ENCODE measurements around the gene PTPRH.

PTPRH gene

DNA sequence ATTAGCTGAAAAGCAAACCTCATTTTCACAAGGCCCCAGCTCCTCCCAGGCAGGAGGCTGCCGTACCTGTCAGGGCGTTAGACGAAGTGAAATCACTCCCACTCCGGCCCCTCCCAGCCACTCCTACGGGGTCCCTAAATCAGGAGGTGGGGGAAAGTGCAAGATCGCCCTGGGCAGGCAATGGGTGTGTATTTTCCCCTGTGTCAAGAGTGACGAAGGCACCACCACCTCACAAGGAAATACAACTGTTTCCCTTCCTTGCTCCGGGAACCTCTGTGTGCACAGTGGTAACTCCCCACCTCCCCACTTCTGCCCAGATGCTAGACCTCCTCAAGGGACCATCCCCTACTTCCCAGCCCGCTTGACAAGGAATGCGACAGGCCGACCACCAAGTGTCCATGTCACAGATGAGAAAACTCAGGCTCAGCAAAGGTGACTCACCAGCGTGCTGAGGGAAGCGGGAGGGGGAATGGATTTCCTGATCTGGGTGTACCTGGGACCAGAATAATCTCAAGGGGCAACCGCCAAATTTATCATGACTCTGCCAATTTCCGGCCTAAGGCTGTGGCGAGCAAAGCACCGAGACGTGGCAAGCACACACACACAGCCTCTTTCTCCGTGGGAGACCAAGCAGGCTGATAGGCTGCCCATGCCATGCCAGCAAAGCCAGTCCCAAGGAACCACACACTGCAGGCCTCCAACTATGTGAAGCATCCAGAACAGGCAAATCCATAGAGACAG is 42.2 kb upstream of the PTPRH start:
- H3K27ac ChIP-seq (ENCODE audit: poor library complexity, severe bottlenecking), result no peak overlapping the region
- TF ChIP-seq, protein P1, sequence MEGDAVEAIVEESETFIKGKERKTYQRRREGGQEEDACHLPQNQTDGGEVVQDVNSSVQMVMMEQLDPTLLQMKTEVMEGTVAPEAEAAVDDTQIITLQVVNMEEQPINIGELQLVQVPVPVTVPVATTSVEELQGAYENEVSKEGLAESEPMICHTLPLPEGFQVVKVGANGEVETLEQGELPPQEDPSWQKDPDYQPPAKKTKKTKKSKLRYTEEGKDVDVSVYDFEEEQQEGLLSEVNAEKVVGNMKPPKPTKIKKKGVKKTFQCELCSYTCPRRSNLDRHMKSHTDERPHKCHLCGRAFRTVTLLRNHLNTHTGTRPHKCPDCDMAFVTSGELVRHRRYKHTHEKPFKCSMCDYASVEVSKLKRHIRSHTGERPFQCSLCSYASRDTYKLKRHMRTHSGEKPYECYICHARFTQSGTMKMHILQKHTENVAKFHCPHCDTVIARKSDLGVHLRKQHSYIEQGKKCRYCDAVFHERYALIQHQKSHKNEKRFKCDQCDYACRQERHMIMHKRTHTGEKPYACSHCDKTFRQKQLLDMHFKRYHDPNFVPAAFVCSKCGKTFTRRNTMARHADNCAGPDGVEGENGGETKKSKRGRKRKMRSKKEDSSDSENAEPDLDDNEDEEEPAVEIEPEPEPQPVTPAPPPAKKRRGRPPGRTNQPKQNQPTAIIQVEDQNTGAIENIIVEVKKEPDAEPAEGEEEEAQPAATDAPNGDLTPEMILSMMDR (IDR thresholded peaks at IDR 0.05; ENCODE audit: poor library complexity, severe bottlenecking), result no peak
- no peaks in the 10 kb centered on the region for H3K27me3 ChIP-seq (ENCODE audit: insufficient read depth, poor library complexity, severe bottlenecking)
- no peak for ATAC-seq (ENCODE audit: low read depth)
- no peak overlapping the region for H3K4me3 ChIP-seq (ENCODE audit: severe bottlenecking)
- no peak for DNase-seq (ENCODE audit: low spot score)
- H3K36me3 ChIP-seq (ENCODE audit: low read depth), result peaks cover 20% of the 10 kb centered on the region
- H3K9me3 ChIP-seq (ENCODE audit: severe bottlenecking), result no peaks in the 10 kb centered on the region
- peaks cover 22% of the 10 kb centered on the region for H3K4me1 ChIP-seq (ENCODE audit: insufficient read depth, poor library complexity, severe bottlenecking)

DNA sequence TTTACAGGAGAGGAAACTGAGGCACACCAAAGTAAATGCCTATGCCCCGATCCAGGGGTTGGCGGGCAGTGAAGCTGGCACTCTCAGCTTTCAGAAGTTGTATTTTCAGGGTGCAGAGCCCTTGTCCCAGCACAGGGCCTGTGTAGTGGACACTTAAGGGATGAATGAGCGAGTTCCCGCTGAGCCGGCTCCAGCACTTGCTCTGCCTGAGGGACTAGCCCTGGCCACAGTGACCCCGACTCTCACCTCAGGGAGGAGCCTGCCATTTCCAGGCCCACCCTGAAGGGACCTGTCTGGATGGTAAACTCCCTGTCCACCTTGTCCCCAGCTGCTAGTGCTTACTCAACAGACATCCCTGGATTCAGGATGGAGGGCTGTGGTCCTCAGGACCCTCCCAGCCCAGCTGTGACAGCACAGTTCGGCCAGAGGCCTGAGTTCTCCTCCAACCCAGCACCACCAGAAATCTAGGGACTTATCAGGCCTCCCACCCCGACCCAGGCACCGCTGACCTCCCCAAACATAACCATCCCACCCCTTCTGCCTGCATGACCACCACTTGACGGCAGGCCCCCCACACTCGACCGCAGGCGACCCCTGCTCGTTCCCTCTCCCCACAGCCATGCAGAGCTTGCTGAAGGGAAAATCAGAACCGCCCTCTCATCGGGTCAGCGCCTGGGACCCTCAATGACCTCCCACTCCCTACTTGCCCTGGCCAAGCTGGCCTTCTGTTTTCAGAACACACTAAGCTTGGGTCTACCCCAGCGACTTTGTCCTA is 41.1 kb upstream of the PTPRH start:
- ATAC-seq (ENCODE audit: low read depth) (no peak), DNase-seq (ENCODE audit: low spot score) (no peak)
- TF ChIP-seq, protein P1 (IDR thresholded peaks at IDR 0.05; ENCODE audit: poor library complexity, severe bottlenecking), result no peak
- H3K9me3 ChIP-seq (ENCODE audit: severe bottlenecking), result no peaks in the 10 kb centered on the region
- H3K27ac ChIP-seq (ENCODE audit: poor library complexity, severe bottlenecking), result no peak overlapping the region
- H3K4me3 ChIP-seq (ENCODE audit: severe bottlenecking), result no peak overlapping the region
- H3K36me3 ChIP-seq (ENCODE audit: low read depth), result peaks cover 24% of the 10 kb centered on the region; the same call in 1 of the 2 replicates
- H3K27me3 ChIP-seq (ENCODE audit: insufficient read depth, poor library complexity, severe bottlenecking), result no peaks in the 10 kb centered on the region
- peaks cover 14% of the 10 kb centered on the region for H3K4me1 ChIP-seq (ENCODE audit: insufficient read depth, poor library complexity, severe bottlenecking)

DNA sequence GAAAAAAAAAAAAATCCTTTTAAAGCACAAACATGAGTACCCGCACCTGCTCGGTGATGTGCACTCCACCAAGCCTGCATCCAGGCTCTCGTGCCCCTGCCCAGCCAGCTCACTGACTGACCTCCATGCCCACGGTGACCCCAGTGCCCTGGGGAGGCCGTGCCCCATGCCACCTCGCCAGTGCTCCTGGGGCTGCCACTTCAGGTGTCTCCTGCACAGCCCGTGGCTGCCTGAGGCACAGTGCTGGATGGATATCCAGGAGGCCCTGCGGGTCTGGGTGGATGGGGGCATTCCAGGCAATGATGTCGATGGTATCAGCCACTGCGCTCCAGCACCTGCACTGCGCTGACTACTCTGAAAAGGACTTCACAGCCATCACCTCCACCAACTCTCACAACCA is 40.5 kb upstream of the PTPRH start:
- no peak for DNase-seq (ENCODE audit: low spot score)
- ATAC-seq (ENCODE audit: low read depth), result no peak
- H3K4me1 ChIP-seq (ENCODE audit: insufficient read depth, poor library complexity, severe bottlenecking), result peaks cover 14% of the 10 kb centered on the region
- H3K9me3 ChIP-seq (ENCODE audit: severe bottlenecking), result no peaks in the 10 kb centered on the region
- H3K36me3 ChIP-seq (ENCODE audit: low read depth), result peaks cover 28% of the 10 kb centered on the region
- TF ChIP-seq, protein P1 (IDR thresholded peaks at IDR 0.05; ENCODE audit: poor library complexity, severe bottlenecking), result no peak
- H3K4me3 ChIP-seq (ENCODE audit: severe bottlenecking), result no peak overlapping the region
- no peak overlapping the region for H3K27ac ChIP-seq (ENCODE audit: poor library complexity, severe bottlenecking)
- H3K27me3 ChIP-seq (ENCODE audit: insufficient read depth, poor library complexity, severe bottlenecking), result no peaks in the 10 kb centered on the region

DNA sequence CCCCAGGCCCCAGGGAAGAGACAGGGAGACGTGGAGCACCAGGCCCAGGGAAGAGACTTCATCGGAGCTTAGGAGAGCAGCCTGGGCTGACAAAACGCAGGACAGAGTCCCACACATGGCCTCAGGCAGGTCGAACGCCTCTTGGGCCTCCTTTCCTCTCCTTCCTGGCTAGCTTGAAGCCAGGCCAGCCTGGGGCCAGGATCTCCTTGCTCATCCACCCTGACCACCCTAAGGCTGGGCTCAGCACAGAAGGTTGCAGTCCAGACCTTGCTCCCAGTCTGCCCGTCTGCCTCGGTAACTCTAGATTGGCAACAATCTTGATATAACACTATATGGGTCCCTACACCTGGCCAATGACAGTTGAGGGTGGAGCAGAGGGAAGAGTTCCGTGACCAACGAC is 39.4 kb upstream of the PTPRH start:
- ATAC-seq (ENCODE audit: low read depth) (no peak), DNase-seq (ENCODE audit: low spot score) (no peak)
- H3K9me3 ChIP-seq (ENCODE audit: severe bottlenecking), result no peaks in the 10 kb centered on the region
- no peaks in the 10 kb centered on the region for H3K27me3 ChIP-seq (ENCODE audit: insufficient read depth, poor library complexity, severe bottlenecking)
- H3K4me3 ChIP-seq (ENCODE audit: severe bottlenecking), result no peak overlapping the region
- peaks cover 14% of the 10 kb centered on the region for H3K4me1 ChIP-seq (ENCODE audit: insufficient read depth, poor library complexity, severe bottlenecking)
- TF ChIP-seq, protein P1 (IDR thresholded peaks at IDR 0.05; ENCODE audit: poor library complexity, severe bottlenecking), result no peak
- peak overlapping the region; percentile 1 for H3K27ac ChIP-seq (ENCODE audit: poor library complexity, severe bottlenecking)
- peaks cover 34% of the 10 kb centered on the region for H3K36me3 ChIP-seq (ENCODE audit: low read depth)

All from RWPE2 (cell line).